ENCODE results near the gene CLIC4.
"Not testable (repeated sequence)": the region's sequence is repeated elsewhere in the genome, so short reads cannot be mapped to it uniquely, and the experiment has no call there.

The CLIC4 gene

DNA sequence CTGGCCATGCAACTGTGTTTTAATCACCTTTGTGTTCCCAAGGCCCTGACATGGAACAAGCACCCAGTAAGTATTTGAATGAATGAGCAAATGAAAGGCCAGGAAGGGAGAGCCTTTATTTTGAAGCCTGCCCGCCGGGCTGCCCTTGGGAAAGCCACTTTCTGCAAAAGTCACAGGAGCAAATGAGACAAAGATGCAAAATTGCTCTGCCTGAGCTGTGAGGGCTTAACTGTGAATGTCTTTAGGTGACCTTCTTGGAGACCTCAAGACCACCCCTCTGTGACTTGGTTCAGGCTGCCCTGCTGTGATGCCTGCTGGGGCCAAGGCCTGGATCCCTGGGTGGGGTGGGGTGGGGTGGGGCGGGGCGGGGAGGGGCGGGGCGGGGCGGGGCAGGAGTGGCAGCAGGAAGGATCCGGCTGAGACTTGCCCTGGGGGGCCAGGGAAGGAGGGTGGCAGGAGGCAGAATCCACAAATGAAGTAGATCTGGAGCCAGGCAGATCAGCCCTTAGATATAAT lies 130.8 kb downstream of the CLIC4 start:
- DNase-seq (ENCODE audit: low read depth): no peak

DNA sequence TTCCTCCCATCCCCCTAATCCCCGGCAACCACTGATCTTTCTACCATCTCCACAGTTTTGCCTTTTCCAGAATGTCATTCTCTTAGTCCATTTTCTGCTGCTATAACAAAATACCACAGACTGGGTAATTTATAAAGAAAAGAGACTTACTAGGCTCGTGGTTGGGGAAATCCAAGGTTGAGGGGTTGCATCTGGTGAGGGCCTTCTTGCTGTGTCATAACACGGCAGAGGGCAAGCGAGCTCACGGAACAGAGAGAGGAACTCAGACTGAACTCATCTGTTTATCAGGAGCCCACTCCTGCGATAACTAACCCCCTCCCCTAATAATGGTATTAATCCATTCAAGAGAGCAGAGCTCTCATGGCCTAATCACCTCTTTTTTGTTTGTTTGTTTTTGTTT lies 132.8 kb downstream of the CLIC4 start:
- DNase-seq (ENCODE audit: low read depth): no peak

DNA sequence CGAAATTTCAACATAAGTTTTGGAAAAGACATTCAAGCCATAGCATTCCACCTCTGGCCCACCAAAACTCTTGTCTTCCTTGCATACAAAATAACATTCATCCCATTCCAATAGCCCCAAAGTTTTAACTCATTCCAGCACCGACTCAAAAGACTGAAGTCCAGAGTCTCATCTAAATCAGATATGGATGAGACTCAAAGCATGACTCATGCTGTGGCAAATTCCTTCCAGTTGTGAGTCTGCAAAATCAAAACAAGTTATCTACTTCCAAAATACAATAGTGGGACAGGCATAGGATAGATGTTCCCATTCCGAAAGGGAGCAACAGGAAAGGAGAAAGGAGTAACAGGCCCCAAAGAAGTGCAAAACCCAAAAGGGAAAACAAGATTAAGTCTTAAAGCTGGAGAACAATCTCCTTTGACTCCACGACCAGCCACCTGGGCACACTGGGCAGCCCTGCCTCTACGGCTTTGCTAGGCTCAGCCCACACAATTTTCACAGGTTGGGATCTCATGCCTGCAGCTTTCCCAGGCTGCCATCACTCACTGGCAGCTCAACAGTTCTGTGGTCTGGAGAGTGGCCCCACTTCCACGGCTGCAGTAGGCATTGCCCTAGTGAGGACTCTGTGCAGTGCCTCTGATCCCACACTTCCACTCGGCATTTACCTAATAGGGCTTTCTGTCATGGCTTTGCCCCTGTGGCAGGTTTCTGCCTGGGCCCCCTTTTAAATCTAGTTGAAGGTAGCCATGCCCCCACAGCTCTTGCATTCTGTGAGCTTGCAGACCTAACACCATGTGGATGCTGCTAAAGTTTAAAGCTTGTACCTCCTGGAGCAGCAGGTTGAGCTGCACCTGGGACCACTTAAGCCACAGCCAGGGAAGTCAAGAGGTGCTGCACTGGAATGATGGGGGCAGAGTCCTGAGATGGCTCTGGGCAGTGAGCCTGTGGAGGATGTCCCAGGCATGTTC lies 133.8 kb downstream of the CLIC4 start:
- DNase-seq (ENCODE audit: low read depth): peak; percentile 26

- DNase-seq (ENCODE audit: low read depth): no peak
These were observed 135.8 kb downstream of the CLIC4 start for GRCh38 chr1:24881034-24881433.

DNA sequence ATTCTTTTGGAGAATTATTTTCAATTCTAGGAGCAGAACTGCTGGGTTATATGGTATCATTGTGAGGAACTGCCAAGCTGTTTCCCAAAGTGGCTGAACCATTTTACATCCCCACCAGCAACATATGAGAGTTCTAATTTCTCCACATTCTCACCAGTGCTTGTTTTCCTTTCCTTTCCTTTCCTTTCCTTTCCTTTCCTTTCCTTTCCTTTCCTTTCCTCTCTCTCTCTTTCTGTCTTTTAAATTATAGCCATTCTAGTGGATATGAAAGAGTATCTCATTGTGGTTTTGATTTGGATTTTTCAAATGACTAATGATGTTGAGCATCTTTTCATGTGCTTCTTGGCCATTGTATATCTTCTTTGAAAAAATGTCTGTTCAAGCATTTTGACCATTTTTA lies 139.5 kb downstream of the CLIC4 start:
- no peak for DNase-seq (ENCODE audit: low read depth)

DNA sequence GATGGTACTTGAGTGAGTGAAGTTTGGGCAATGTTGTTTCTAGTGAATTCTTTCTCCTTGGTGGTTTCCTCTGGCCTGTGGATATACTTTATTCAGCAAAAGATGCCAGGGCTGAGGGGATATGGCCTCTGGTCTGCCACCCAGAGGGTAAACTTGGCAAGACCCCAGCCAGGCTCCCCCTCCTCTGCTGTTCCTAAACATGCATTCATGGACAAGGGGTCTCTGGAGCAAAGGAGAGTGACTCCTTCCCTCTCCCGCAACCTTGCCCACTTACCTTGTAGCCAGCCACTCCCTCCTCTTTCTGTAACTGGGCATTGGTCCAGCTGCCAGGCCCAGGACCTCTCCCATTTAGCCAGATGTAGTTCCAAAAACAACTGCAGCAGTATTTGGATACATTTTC lies 141.0 kb downstream of the CLIC4 start:
- DNase-seq (ENCODE audit: low read depth): no peak

- no peak for DNase-seq (ENCODE audit: low read depth)
These were observed 143.1 kb downstream of the CLIC4 start for GRCh38 chr1:24888061-24888970.

- peak; percentile 28 for DNase-seq (ENCODE audit: low read depth)
These were observed 143.9 kb downstream of the CLIC4 start for GRCh38 chr1:24888971-24889676.

- DNase-seq (ENCODE audit: low read depth): no peak
These were observed 145.6 kb downstream of the CLIC4 start for GRCh38 chr1:24890887-24891286.

- not testable (repeated sequence) for DNase-seq (ENCODE audit: low read depth)
These were observed 146.1 kb downstream of the CLIC4 start for GRCh38 chr1:24891367-24891766.

DNA sequence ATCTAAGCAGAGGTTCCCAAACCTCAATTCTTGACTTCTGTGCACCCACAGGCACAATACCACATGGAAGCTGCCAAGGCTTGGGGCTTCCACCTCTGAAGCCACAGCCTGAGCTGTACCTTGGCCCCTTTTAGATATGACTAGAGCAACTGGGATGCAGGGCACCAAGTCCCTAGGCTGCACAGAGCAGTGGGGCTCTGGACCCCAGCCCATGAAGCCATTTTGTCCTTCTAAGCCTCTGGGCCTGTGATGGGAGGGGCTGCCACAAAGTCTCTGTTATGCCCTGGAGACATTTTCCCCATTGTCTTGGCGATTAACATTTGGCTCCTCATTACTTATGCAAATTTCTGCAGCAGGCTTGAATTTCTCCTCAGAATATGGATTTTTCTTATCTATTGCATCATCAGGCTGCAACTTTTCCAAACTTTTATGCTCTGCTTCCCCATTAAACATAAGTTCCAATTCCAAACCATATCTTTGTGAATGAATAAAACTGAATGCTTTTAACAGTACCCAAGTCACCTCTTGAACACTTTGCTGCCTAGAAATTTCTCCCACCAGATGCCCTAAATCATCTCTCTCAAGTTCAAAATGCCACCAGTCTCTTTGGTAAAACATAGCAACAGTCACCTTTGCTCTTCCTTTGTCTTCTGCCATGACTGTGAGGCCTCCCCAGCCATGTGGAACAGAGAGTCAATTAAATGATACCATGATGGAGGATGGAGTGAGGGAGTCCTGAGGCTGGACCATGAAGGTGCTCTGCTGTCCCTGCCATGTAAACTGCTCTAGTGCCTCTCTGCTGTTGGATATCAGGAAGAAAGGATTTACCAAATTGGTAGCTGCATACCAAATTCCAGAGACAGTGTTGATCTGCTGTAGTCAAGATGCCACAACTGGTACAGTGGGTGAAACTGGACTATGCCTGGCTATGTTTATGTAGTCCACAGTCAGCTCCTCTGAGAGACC lies 147.2 kb downstream of the CLIC4 start:
- DNase-seq (ENCODE audit: low read depth): no peak

DNA sequence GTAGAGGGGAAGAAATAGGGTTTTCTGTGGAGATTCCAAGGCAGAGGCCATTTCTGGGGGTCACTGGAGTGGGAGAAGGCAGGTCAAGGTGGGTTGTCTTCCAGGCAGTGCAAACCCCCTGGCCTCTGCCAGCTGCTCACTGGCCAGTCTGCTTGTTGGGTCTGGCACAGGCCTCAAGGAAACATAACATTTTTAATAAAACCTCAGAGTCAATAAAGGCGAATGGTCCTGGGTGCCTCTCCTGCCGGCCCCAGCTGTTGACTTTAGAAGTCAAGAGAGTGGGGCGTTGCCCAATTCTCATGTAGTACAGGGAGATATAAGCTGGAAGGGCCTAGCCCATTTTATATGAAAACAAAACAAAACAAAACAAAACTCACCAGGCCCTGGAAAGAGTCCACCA lies 148.2 kb downstream of the CLIC4 start:
- DNase-seq (ENCODE audit: low read depth): no peak

Measured in amniotic epithelial cell (primary cell).